NOMO-1 treated with DMSO at 0.1 percent for 48 hours (cell line): ENCODE results near the gene BLOC1S2.
A peak's percentile ranks its signal among the peaks of the same experiment; 100 is the strongest.
"Not testable (repeated sequence)": the region's sequence is repeated elsewhere in the genome, so short reads cannot be mapped to it uniquely, and the experiment has no call there.

Source experiments
- DNase-seq: peaks from one replicate; lab custom pipeline; 2025; ENCODE audit not compliant: unreplicated experiment; lab: John Stamatoyannopoulos, UW

BLOC1S2 gene

DNA sequence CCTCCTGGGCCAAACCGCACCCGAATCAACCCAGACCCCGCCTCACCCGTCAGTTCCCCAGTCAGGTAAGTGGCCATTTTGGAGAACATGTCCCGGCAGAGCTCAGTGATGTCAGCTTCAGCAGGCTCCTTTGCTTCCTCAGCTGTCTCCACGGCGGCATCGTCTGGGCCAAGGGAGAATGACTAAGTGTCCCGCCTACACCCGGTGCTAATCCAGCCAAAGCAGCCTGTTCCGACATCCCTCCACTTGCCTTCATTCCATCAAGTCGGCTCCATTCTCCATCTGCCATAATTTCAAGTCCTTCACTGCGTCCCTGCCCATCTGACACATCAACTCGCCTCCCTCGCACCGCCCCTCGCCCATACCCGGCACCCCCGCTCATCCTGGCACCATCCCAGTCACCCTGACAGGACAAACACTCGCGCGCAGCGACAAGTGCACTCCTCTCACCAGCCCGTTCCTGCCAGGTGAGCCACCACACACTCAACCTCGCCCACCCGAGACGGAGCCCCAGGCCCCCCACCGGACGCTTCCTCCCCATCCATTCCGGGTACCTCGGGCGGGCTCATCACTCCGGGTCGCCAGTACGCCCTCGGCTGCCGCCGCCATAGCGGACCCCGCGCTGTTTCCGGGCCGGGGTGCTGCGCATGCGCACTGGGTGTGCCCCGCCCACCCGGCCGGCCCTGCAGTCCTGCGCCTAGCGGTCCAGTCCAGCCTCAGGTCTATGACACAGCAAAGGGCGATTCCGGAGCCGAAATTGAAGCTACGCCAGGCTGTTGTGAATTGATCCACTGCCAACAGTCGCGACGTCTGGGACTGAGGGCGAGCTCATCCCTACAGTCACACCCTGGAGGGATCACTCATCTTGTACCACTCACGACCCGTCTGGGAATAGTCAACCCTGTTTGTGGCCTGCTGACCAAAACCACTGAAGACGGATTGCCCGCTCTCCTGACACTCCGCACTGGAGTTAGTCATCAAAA is at the start of gene BLOC1S2:
Gene BLOC1S2 (minus strand): TSS at position 630 of the 983 bp plus-strand sequence. CDS start 21 bp downstream, at position 609.
- DNase-seq = peak; percentile 67

DNA sequence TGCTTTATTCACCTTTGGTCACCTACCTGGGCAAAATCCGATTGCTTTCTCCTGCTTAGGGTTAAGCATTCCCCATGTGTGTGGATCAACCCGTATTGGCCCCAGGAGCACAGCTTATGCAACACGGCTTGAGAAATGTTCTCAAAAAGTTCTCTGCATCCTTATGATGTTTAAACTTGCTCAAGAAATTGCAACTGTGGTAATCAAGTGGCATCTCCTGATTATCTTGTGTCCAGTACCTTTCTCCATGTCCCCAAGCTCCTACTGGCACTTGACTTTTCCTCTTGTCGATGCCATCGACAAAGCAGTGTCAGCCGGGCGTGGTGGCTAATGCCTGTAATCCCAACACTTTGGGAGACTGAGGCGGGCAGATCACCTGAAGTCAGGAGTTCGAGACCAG is 48.3 kb upstream of the BLOC1S2 start:
- DNase-seq = no peak

DNA sequence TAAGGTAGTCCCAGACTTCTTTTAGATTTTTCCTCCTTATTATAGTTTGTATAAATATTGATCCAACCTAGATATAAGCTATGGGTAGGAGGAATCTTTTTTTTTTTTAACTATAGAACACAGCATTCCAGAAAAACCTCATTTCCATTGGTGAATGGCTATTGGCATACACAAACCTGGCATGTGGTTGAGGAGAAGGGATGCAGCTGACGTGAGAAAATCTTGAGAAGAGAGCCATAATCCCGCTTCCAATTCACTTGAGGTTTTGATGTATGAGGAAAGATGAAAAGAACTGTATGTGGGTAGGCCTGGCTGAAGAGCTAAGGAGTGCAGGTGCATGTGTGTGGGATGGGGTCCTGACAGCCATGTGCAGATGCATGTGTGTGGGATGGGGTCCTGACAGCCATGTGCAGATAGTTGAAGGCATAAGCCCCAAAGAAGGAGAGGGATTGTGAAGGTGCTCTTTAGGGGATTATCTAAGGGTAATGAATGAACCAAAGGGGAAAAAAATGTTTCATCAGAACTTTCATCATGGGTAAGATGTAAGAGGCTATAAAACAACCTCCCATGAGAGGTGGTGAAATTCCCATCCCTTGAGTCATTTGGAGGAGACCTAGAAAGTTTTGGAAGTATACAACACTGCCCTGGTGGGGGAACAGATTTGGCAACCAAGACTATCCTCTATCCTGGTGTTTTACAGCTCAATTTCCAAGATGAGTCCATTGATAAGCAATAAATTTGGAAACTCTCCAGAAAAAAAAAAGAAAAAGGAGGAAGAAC is 47.4 kb upstream of the BLOC1S2 start:
- DNase-seq = no peak

DNA sequence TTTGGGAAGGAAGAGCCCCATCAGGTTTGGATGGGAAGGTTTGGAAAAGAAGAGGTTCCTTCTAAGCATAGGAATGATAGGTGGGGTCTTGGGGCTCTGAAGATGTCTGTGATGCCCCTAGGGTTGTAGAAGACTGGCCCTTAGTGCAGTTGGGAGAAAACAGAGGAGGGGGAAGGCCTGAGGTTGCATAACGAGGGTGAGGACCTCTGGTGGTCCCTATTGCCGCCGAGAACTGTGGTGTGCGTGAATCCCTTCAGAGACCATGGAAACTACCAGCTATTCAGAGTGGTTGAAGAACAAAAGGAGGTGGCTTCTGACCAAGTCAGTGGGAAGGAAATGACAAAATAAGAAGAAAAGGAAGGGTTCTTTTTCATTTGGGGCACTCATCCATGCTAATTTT is 46.6 kb upstream of the BLOC1S2 start:
- DNase-seq = no peak

DNA sequence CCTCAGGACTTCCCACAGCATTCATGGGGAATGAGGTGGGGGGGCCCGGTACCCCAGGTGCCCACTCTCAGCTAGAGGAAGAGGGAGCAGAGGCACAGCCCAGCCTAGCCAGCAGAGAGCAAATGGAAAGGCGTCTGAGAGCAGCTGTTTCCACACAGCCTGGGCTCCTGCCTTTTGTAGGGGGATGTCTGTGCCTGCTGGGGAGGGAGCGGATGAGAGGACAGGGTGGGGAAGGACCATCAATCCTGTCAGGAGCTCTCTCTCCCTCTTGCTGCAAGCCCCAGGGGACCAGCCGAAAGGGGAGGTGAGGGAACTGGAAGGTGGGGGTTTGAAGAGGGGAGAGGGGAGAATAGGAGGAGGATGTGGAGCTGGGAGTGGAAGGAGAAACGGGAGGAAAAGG is 43.6 kb upstream of the BLOC1S2 start, which contains the start of gene PKD2L1:
Gene PKD2L1 (minus strand): TSS at position 150 of the 400 bp plus-strand sequence. CDS start 125 bp downstream, at position 25.
- no peak for DNase-seq

DNA sequence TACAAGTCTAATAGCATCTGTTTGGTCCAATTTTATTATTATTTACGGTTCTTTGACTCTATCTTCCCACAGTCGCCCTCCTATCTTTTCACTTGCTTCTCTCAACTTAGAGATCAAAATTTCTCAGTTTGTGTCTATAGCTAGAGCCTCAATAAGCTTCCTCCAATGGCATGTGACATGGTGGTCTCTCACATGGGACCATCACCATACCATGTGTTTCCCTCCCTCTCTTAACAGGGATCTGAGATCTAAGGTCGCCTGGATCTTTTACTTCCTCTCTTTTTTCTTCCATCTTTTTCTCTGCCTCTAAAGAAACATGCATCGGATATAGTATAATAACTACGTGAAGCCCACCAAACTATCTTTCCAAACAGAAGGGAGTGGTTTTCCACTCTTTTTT is 41.7 kb upstream of the BLOC1S2 start:
- DNase-seq = no peak

DNA sequence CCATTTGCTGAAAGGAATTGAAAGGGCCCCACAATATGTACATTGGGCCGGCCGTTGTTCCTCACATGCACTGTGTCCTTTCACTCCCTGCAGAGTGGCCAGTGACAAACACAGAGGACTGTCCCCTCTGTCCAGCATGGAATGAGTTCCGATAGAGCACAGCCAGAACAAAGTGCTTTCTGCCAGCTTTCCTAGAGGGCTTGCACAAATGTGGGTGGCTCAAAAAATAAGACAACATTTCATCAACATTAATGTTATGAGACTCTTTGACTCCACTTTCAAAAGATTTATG is 41.2 kb upstream of the BLOC1S2 start:
- DNase-seq = no peak

DNA sequence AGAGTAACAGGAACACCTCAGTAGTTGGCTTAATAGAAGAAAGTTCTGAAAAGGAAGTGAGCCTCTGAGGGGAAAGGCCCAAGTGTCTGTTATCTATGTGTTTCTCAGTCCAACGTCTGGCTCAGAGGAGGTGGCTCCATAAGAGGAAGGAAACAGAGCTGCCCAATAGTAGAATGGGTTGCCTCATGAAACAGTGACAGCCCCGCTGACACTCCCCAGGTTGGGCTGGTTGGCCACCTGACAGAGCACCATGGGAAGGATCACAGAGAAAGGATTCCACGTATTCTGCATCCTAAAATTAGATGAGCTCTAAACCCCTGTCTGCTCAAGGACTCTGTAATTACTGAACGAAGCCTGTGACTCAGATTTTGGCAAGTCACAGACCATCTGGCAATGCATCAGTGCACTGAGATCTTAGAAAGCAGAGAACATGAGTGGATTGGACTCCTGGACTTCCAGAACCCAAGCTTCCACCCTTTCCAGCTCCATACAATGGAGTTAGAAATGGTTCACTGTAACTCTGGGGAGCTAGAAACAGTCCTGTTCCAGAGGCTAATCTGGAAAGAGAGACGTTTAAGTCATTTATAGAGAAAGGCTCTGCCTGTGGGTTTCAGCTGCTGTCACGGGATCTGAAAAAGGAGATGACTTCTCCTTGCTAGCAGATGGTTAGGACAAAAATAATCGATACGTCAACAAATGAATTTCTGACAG is 40.7 kb upstream of the BLOC1S2 start:
- peak; percentile 99 for DNase-seq

DNA sequence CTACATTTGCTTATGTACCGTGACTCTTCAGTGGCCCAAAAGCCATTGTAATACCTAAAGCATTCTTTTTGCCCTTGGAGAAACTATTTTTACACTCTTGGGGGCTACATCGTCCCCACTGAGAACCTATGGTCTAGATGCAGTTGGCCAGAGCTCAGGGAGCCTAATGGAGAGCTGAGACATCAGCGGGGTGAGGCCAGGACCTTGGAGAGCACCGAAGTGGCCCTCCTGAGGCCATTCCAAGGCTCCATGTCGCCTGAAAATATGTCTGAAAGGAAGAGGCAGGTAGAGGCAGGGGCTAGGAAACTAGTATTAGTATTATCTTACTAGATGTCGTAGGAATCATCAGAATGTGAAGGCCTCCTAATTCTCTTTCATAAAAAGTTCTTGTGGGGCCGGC is 38.7 kb upstream of the BLOC1S2 start:
- no peak for DNase-seq

DNA sequence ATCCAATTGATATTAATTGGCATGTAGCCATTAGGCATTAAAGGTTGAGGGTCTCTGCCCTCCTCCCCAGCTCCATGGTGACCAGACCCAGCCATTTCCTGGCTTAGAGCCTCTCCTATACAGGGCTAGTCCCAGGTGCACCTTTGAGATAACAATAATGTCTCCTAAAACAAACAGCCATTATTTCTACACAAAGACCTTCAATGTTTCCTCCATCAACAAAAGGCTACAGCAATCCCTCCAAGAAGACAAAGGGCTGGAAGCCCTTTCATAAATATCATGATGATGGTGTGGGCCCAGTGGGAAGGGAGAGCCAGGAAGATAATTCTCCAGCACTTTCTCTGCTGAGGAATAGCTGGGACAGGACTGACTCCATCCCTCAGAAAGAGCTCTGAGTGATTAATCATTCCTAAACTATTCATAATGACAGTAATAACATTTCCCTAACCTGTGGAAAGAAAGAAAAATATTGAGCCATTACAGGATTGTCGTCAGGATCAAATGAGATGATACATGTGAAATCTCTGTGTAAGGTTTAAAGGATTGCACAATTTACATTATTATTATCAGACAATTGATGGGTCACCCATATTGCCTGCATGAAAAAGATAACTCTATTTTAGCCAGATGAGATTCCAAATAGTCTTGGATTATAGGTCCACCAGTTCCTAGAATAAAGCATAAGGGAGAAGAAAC is 33.4 kb upstream of the BLOC1S2 start:
- DNase-seq = no peak

DNA sequence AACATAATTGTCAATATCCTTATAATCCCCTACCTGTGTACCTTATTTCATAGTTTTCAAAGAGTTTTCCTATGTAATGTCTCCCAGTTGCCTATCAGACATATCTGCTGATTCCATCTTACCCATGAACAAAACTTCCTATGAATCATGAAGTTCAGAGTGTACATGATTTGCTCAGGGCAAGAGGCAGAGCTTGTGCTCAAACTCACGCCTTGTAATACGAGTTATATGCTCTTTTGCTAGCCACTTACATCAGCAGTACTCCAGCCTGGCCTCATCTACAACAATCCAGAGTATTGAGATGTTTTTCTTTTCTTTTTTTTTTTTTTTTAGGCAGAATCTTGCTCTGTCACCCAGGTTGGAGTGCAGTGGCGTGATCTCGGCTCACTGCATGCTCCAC is 31.7 kb upstream of the BLOC1S2 start:
- DNase-seq = no peak

DNA sequence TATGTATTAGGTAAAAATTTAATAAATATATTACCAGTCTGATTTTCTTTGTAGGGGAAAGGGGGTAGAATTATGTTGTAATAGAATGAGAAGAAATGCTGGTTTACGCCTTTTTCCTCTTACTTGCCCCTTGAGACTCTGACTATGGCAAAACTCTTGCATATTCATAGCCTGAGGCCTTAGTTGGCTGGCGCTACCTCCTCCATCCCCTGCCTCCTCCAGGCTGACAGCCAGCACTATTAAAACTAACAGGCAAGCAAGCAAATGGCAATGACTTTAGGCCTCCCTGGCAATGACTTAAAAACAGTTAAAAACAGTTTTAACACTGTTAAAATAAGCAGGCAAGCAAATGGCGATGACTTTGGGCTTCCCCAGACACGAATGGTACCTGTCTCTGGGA is 29.1 kb upstream of the BLOC1S2 start:
- no peak for DNase-seq

DNA sequence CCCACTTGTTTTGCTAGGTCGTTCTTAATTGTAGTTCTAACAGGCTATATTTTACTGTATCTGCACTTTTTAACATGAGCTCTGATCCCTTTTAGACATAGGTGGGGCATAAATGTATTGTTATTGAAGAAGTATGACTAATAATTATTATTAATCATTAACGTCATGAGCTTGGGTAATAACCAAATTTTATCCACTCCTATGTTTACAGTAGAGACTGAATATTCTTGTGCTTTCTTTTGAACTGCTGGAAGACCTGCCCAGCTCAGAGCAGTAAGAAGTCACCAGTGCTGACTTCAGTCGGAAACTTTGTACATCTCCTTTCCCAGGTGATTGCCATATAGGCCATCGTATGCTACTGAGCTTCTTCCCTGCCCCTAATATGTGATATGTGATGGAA is 24.8 kb upstream of the BLOC1S2 start:
- no peak for DNase-seq

DNA sequence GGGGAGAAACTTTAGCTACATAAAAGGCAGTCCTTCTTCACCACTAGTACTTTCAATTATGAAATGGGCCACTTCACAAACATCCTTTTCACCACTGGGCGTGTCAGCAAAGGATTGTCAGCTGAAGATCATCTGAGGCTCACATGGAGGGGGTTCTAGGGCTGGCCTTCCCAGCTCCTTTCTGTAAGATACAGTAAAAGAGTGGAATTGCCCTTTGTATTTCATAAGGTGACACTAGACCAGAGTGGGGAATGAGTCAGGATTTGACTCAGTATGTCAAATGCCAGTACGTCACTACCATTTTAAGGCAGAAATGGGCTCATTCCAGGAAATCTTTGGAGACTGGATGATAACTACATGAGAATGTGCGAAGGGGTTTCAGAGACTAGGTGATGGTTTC is 21.2 kb upstream of the BLOC1S2 start:
- DNase-seq = no peak

DNA sequence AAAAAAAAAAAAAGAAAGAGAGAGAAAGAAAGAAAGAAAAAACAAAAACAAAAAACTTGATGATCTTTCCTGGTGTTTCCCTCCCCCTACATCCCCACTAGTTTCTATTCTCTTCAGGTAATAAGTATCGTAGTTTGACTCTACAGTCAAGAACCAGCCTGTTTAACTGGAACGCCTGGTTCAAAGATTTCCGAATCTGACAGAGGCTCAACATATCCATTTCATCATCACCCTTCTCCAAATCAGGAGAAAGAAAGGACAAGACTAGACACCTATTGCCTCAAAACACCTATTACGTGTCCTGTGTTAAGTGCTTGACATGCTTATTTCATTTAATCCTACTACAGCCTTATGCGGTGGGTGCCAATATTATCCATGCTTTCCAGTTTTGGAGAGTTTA is 20.4 kb upstream of the BLOC1S2 start:
- no peak for DNase-seq

DNA sequence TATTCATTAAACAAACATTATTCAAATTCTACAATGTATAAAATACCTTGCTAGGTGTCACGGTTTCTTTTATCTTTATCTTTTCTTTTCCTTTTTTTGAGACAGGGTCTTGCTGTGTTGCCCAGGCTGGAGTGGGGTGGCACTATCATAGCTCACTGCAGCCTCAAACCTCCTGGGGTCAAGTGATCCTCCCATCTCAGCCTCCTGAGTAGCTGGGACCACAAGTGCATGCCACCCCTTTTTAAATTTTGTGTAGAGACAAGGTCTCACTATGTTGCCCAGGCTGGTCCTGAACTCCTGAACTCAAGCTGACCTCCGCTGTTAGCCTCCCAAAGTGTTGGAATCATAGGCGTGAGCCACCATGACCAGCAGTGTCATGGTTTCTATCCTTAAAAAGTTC is 17.9 kb upstream of the BLOC1S2 start:
- DNase-seq = no peak

DNA sequence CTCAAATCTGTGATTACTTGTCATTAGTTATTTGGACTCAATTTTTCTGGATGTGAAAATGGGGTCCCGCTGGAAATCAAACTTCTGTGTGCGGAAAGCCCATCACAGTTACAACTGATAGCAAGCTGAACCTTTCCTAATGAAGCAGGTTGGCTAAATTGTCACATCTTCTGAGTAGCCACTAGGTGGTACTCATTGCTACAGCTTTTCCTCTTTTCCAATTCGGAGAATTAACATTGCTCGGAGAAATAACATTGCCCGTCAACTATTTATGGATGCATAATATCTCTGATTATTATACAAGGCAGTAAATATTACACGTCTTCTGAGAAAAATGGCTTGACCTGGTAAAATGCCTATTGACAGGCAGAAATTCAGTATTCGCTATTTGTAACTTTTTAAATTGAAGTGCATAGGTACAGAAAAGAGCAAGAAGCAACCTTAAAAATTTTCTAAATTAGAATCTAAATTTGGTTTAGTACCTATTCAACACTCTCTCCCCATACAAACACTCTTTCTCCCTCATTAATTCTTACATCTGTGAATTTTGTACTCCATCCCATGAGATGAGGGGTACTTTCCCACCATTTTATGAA is 17.3 kb upstream of the BLOC1S2 start:
- peak; percentile 39 for DNase-seq

DNA sequence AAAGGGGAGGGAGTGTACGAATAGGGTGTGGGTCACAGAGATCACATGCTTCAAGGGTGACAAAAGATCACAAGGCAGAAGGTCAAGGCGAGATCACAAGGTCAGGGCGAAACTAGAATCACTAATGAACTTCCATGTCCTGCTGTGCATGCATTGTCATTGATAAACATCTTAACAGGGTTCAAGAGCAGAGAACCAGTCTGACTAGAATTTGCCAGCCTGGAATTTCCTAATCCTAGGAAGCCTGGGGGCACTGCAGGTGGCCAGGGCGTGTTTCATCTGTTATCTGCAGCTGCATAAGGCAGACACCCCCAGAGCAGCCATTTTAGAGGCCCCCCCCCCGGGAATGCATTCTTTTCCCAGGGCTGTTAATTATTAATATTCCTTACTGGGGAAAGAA is 14.6 kb upstream of the BLOC1S2 start:
- DNase-seq = not testable (repeated sequence)

DNA sequence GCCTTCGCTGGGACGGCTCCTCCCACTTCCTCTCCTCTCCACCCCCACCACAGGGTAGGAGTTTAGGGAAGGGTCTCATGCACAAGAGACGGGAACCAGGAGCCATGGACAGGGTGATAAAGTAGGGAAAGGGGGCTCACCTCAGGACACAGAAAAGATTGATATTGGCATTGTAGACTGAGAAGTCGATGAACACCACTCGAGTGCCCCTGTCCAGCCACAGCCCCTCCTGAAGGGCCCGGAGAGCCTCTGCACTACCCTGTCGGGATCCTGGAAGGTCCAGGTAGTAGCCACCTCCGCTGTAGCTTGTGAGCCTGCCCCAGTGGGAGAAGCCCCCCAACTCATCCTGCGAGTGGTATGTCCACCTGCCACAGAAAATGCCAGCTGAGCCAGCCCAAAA is 10.8 kb upstream of the BLOC1S2 start:
- no peak for DNase-seq

DNA sequence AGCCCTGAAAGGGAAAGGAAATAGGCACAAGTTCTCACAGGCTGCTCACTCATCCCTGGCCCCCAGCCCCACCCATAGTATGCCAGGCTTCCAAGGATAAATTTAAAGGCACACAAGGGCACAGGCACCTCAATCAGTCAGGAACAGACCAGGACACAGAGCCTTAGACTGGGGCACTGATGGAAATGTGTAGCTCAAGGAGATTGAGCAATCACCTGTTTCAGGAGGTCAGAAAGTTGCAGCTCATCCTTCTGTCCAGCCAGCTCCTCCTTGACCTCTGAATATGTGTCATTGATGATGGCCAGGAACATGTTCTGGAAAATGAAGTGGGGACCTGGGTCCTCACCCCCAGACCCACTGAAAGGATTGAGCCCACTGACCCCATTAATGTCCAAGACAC is 6.6 kb upstream of the BLOC1S2 start:
- DNase-seq = no peak

DNA sequence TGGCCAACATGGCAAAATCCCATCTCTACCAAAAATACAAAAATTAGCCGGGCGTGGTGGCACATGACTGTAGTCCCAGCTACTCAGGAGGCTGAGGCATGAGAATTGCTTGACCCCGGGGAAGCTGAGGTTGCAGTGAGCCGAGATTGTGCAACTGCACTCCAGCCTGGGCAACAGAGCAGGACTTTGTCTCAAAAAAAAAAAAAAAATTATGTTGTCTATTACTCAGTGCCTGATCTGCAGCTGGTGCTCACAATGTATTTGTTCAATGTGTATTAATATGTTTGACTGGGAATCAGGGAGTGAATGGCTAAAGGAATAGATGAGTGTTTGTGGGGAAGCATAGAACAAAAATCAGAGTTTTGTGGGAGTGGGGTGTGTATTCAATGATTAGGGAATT is 5.8 kb upstream of the BLOC1S2 start:
- peak; percentile 44 for DNase-seq
